H1 (cell line): ENCODE data around the gene CCL17. TPM values are rescaled to one million over a fixed set of nuclear protein-coding genes. Genes with fewer than 3 reads are reported as not detected.

ENCODE experiments used
- CTCF ChIA-PET: fragments of 300-600 bp; sonication (Branson Sonifier 250); formaldehyde crosslinking; loops from one replicate; lab custom pipeline; 2021; ENCODE audit not compliant: partially characterized antibody; lab: Charles Lee
- POLR2A ChIA-PET: fragments of 300-600 bp; sonication (Branson Sonifier 250); formaldehyde crosslinking; loops from one replicate; lab custom pipeline; 2021; ENCODE audit warnings: inconsistent platforms; ENCODE audit not compliant: partially characterized antibody; lab: Charles Lee
- DNase-seq, 2 experiments: peaks; one replicate each; pipeline versions ENCODE4 v3.0.0 to v3.0.0-alpha.2; 2010 to 2022; ENCODE audit warnings: low spot score in 2 of 2, low read depth in 1 of 2, mixed read lengths in 1 of 2
- FAIRE-seq: peaks from 2 replicates; lab custom pipeline; 2011; peaks lifted over from hg19 to GRCh38; lab: Jason Lieb, UNC
- H2AFZ ChIP-seq: 2 replicates; pipeline ENCODE4 v1.8.1; 2012; ENCODE audit warnings: low read length, inconsistent platforms
- H2AK5ac ChIP-seq: 2 replicates; pipeline ENCODE4 v1.6.1; 2013; ENCODE audit warnings: low read depth, low read length
- H2BK120ac ChIP-seq: replicated peaks from 2 replicates; pipeline ENCODE3; 2013; ENCODE audit warnings: low read depth, low read length, inconsistent platforms
- H2BK12ac ChIP-seq: 2 replicates; pipeline ENCODE4 v1.6.1; 2013; ENCODE audit warnings: low read depth, low read length
- H2BK15ac ChIP-seq: 2 replicates; pipeline ENCODE4 v1.6.1; 2013; ENCODE audit warnings: low read length
- H2BK20ac ChIP-seq: 2 replicates; pipeline ENCODE4 v1.6.1; 2013; ENCODE audit warnings: low read length
- H2BK5ac ChIP-seq: 2 replicates; pipeline ENCODE4 v1.6.1; 2013; ENCODE audit warnings: low read depth, low read length
- H3K14ac ChIP-seq: 2 replicates; pipeline ENCODE4 v1.6.1; 2013; ENCODE audit warnings: inconsistent platforms; ENCODE audit not compliant: insufficient read length
- H3K18ac ChIP-seq: 2 replicates; pipeline ENCODE4 v1.6.1; 2013; ENCODE audit warnings: low read length; ENCODE audit errors: extremely low read depth
- H3K23ac ChIP-seq: 2 replicates; pipeline ENCODE4 v1.6.1; 2013; ENCODE audit warnings: inconsistent platforms; ENCODE audit not compliant: insufficient read length
- H3K23me2 ChIP-seq: 2 replicates; pipeline ENCODE4 v1.6.1; 2013; ENCODE audit warnings: low read depth, low read length
- H3K27ac ChIP-seq: 2 replicates; pipeline ENCODE4 v1.6.1; 2011; ENCODE audit warnings: low read depth, low read length, inconsistent platforms
- H3K27me3 ChIP-seq, 4 experiments: replicated peaks in 1 of 4; 1 replicate in 1 of 4; 2 replicates in 3 of 4; pipeline versions ENCODE4 v1.6.1 to v1.8.1; 2011 to 2013; ENCODE audit warnings: low read length in 3 of 4, mild to moderate bottlenecking in 3 of 4, inconsistent platforms in 2 of 4, mixed read lengths in 2 of 4, moderate library complexity in 1 of 4; ENCODE audit not compliant: control insufficient read depth in 3 of 4, insufficient read depth in 3 of 4; ENCODE audit errors: extremely low read depth in 1 of 4
- H3K36me3 ChIP-seq, 4 experiments: 2 replicates each; pipeline versions ENCODE4 v1.6.1 to v1.8.1; 2011 to 2013; ENCODE audit warnings: mild to moderate bottlenecking in 4 of 4, low read length in 3 of 4, moderate library complexity in 2 of 4, control low read depth in 1 of 4, inconsistent platforms in 1 of 4; ENCODE audit not compliant: insufficient read depth in 4 of 4, control insufficient read depth in 2 of 4
- H3K4ac ChIP-seq: replicated peaks from 2 replicates; pipeline ENCODE3; 2013; ENCODE audit warnings: low read length, low read depth, mixed read lengths, inconsistent platforms; ENCODE audit not compliant: insufficient read length
- H3K4me1 ChIP-seq, 4 experiments: replicated peaks in 1 of 4; 1 replicate in 1 of 4; 2 replicates in 3 of 4; pipeline versions ENCODE4 v1.6.1 to v1.8.1; 2011 to 2013; ENCODE audit warnings: low read length in 3 of 4, inconsistent platforms in 2 of 4, mixed read lengths in 1 of 4; ENCODE audit not compliant: insufficient read depth in 4 of 4, control insufficient read depth in 3 of 4
- H3K4me2 ChIP-seq, 2 experiments: 2 replicates each; pipeline versions ENCODE4 v1.6.1 to v1.8.1; 2011 to 2013; ENCODE audit warnings: low read depth in 2 of 2, low read length in 2 of 2, control low read depth in 1 of 2, inconsistent platforms in 1 of 2, mild to moderate bottlenecking in 1 of 2; ENCODE audit not compliant: insufficient read depth in 1 of 2
- H3K4me3 ChIP-seq, 4 experiments: fragments of 200-600, 300-600 bp in 1 of 4; sonication (generic), shearing (Covaris generic), sonication (Bioruptor Twin) in 1 of 4; 2 replicates each; pipeline versions ENCODE4 v1.5.1 to v1.8.1; 2011 to 2016; ENCODE audit warnings: low read length in 4 of 4, low read depth in 3 of 4, control low read depth in 2 of 4, inconsistent platforms in 2 of 4, mild to moderate bottlenecking in 2 of 4, mixed read lengths in 1 of 4, moderate library complexity in 1 of 4; ENCODE audit not compliant: insufficient read depth in 2 of 4; ENCODE audit errors: extremely low read depth in 1 of 4
- H3K56ac ChIP-seq: replicated peaks from 2 replicates; pipeline ENCODE3; 2013; ENCODE audit warnings: low read depth, mild to moderate bottlenecking, mixed read lengths, low read length, inconsistent platforms; ENCODE audit not compliant: insufficient read length
- H3K79me1 ChIP-seq: 2 replicates; pipeline ENCODE4 v1.6.1; 2013; ENCODE audit warnings: low read depth, low read length, control low read depth
- H3K79me2 ChIP-seq, 2 experiments: 2 replicates each; pipeline versions ENCODE4 v1.6.1 to v1.8.1; 2012 to 2013; ENCODE audit warnings: low read length in 2 of 2, mild to moderate bottlenecking in 2 of 2, inconsistent platforms in 1 of 2; ENCODE audit not compliant: insufficient read depth in 2 of 2, control insufficient read depth in 1 of 2
- H3K9ac ChIP-seq, 4 experiments: replicated peaks in 1 of 4; 1 replicate in 1 of 4; 2 replicates in 3 of 4; pipeline versions ENCODE4 v1.6.1 to v1.8.1; 2011 to 2013; ENCODE audit warnings: low read depth in 3 of 4, low read length in 3 of 4, control low read depth in 2 of 4, mild to moderate bottlenecking in 2 of 4, moderate library complexity in 2 of 4, inconsistent platforms in 1 of 4; ENCODE audit errors: extremely low read depth in 1 of 4
- H3K9me3 ChIP-seq, 2 experiments: 2 replicates each; pipeline versions ENCODE4 v1.6.1 to v1.8.1; 2012 to 2013; ENCODE audit warnings: mild to moderate bottlenecking in 2 of 2, moderate library complexity in 2 of 2, control low read depth in 1 of 2, inconsistent platforms in 1 of 2, low read depth in 1 of 2, low read length in 1 of 2, mixed read lengths in 1 of 2; ENCODE audit not compliant: insufficient read depth in 2 of 2
- H4K20me1 ChIP-seq, 2 experiments: replicated peaks in 1 of 2; 2 replicates each; pipeline versions ENCODE3 to v1.8.1; 2011 to 2013; ENCODE audit warnings: inconsistent platforms in 2 of 2, low read length in 2 of 2, mild to moderate bottlenecking in 1 of 2; ENCODE audit not compliant: insufficient read depth in 2 of 2, control insufficient read depth in 1 of 2
- H4K5ac ChIP-seq: 2 replicates; pipeline ENCODE4 v1.6.1; 2013; ENCODE audit warnings: low read length, low read depth, mixed read lengths, inconsistent platforms; ENCODE audit not compliant: insufficient read length
- H4K8ac ChIP-seq: 2 replicates; pipeline ENCODE4 v1.8.0; 2013; ENCODE audit warnings: mild to moderate bottlenecking, moderate library complexity, low read length, inconsistent platforms; ENCODE audit not compliant: insufficient read depth; ENCODE audit errors: extremely low read depth
- H4K91ac ChIP-seq: replicated peaks from 2 replicates; pipeline ENCODE3; 2013; ENCODE audit warnings: low read length, mixed read lengths, inconsistent platforms; ENCODE audit not compliant: insufficient read length
- GABPA ChIP-seq: IDR thresholded peaks from 2 replicates; pipeline ENCODE4 v1.6.1; 2011; ENCODE audit warnings: mild to moderate bottlenecking, low read length, moderate library complexity, borderline replicate concordance; ENCODE audit not compliant: insufficient read depth
- HDAC2 ChIP-seq, 2 experiments: fragments of 300-600 bp in 1 of 2; sonication (generic) in 1 of 2; IDR thresholded peaks; 2 replicates each; pipeline ENCODE4 v1.6.1; 2011 to 2012; ENCODE audit warnings: low read depth in 2 of 2, low read length in 2 of 2, mild to moderate bottlenecking in 2 of 2, moderate library complexity in 2 of 2, borderline replicate concordance in 1 of 2, inconsistent platforms in 1 of 2
- HDAC6 ChIP-seq: IDR thresholded peaks from one replicate; pipeline ENCODE4 v1.7.1; 2012; ENCODE audit warnings: low read depth, mild to moderate bottlenecking, inconsistent platforms, low read length, moderate library complexity
- POLR2A ChIP-seq, 2 experiments: IDR thresholded peaks; 1 replicate in 1 of 2; 2 replicates in 1 of 2; pipeline ENCODE4 v1.6.1; 2011; ENCODE audit warnings: low read depth in 2 of 2, low read length in 2 of 2, mild to moderate bottlenecking in 2 of 2; ENCODE audit errors: control extremely low read depth in 1 of 2
- RAD21 ChIP-seq, 2 experiments: IDR thresholded peaks in 1 of 2; conservative IDR thresholded peaks in 1 of 2; 2 replicates each; pipeline ENCODE4 v1.6.1; 2011; ENCODE audit warnings: low read depth in 2 of 2, low read length in 2 of 2, improper control_type of control experiment in 1 of 2, inconsistent platforms in 1 of 2, mild to moderate bottlenecking in 1 of 2, moderate library complexity in 1 of 2
- SAP30 ChIP-seq: fragments of 300-600 bp; sonication (generic); IDR thresholded peaks from 2 replicates; pipeline ENCODE4 v1.7.1; 2012; ENCODE audit warnings: low read length, moderate library complexity, mild to moderate bottlenecking, inconsistent platforms; ENCODE audit not compliant: insufficient read depth, insufficient replicate concordance
- SIRT6 ChIP-seq: IDR thresholded peaks from one replicate; pipeline ENCODE4 v1.7.1; 2012; ENCODE audit warnings: low read length, inconsistent platforms
- SP1 ChIP-seq: IDR thresholded peaks from 2 replicates; pipeline ENCODE4 v1.6.1; 2011; ENCODE audit warnings: low read depth, low read length
- SRF ChIP-seq: IDR thresholded peaks from 2 replicates; pipeline ENCODE4 v1.6.1; 2011; ENCODE audit warnings: mild to moderate bottlenecking, low read depth, low read length, moderate library complexity
- YY1 ChIP-seq: IDR thresholded peaks from 2 replicates; pipeline ENCODE4 v1.6.1; 2011; ENCODE audit warnings: low read depth, mild to moderate bottlenecking, low read length
- polyA plus RNA-seq, 7 experiments: library from polyadenylated mRNA; depleted of rRNA in 3 of 7; stranded (reverse) in 5 of 7; unstranded in 2 of 7; fragments of >200 nt in 5 of 7; fragments of 200-250 nt in 2 of 7; gene quantifications; 1 replicate in 5 of 7; 2 replicates in 1 of 7; 4 replicates in 1 of 7; pipeline versions ENCODE4 v1.2.1 to v1.2.3, GENCODE V29; 2011 to 2013; ENCODE audit warnings: missing spikeins in 2 of 7, mixed read lengths in 2 of 7
- total RNA-seq: library from RNA; stranded (reverse); fragmentation: NEBNext Ultra II Directional; extraction: Animal tissue kit (Norgen Biotek cat#: 25700); gene quantifications from 2 replicates; pipeline ENCODE4 v1.2.1, GENCODE V29; 2021

The CCL17 gene
- total and polyA plus RNA-seq, 2 of the 8 experiments (the other 6 are each of a cell fraction or from before 2014, with no cell fraction given): not detected

DNA sequence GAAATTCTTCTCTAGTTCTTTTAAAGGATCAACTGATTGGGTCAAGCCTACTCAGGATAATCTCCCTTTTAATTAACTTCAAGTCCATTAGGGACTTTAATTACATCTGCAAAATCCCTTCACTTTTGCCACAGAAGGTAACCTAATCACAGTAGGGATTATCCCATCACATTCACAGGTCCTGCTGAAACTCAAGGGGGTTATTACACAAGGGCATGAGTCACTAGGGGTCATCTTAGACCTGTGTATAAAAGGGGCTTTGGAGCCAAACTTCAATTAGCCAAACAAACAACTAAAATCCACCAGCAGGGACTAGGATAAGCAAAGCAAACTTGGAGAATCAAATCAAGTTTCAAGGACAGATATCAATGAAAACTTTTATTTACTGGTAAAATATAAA is 23.3 kb downstream of the CCL17 start:
- Histone ChIP-seq H2BK15ac (no peak overlapping the region), H3K4me2 (no peak overlapping the region), H3K9ac (no peak overlapping the region), H3K23ac (no peak overlapping the region), H3K56ac (no peak overlapping the region), H2BK12ac (no peak overlapping the region), H3K4me1 (no peaks in the 10 kb centered on the region), H3K18ac (no peak overlapping the region), H3K23me2 (no peaks in the 10 kb centered on the region), H2AK5ac (no peak overlapping the region), H3K27ac (no peak overlapping the region), H3K36me3 (peaks cover 11 to 44% (median 35%) of the 10 kb centered on the region in 4 experiments; a peak in 7 of 8 replicates), H3K14ac (no peak overlapping the region), H3K4me3 (no peak overlapping the region), H3K4ac (no peak overlapping the region), H2BK120ac (no peak overlapping the region), H2BK5ac (no peak overlapping the region), H2AFZ (no peak overlapping the region), H4K8ac (no peak overlapping the region), H3K79me1 (no peaks in the 10 kb centered on the region), H2BK20ac (no peak overlapping the region), H3K27me3 (no peaks in the 10 kb centered on the region), H4K20me1 (peaks cover 0 to 2% of the 10 kb centered on the region in 2 experiments), H4K91ac (no peak overlapping the region), H4K5ac (no peak overlapping the region), H3K79me2 (no peaks in the 10 kb centered on the region), H3K9me3 (no peaks in the 10 kb centered on the region)
- no peak for FAIRE-seq
- no peak for DNase-seq
- TF ChIP-seq SAP30: no peak
- TF ChIP-seq SIRT6: no peak
- no peak for TF ChIP-seq SRF
- no peak for TF ChIP-seq YY1
- TF ChIP-seq RAD21 (IDR thresholded peaks at IDR 0.05 in 1 of 2, conservative IDR thresholded peaks at IDR 0.05 in 1 of 2; ENCODE audit: low read depth in 2 of 2, low read length in 2 of 2): no peak
- no peak for TF ChIP-seq POLR2A (IDR thresholded peaks at IDR 0.05; ENCODE audit: control extremely low read depth in 1 of 2, low read depth in 2 of 2, low read length in 2 of 2)
- TF ChIP-seq HDAC2 (IDR thresholded peaks at IDR 0.05; ENCODE audit: borderline replicate concordance in 1 of 2, low read depth in 2 of 2, low read length in 2 of 2): no peak
- TF ChIP-seq GABPA: no peak
- TF ChIP-seq SP1: no peak
- TF ChIP-seq HDAC6: no peak
- ChIA-PET POLR2A (no interaction called here), CTCF (no interaction called here)
